Testis (tissue), 2 donors: ENCODE data around the gene MMP1.

Source experiments
- POLR2A ChIP-seq: fragments of 450-650 bp; IDR thresholded peaks from one replicate; pipeline ENCODE4 v1.6.1; 2017; ENCODE audit warnings: antibody characterized with exemption, mild to moderate bottlenecking, moderate library complexity
- TF ChIP-seq, protein P1 (sequence below), 3 experiments: fragments of 450-650 bp in 2 of 3; fragments of 200-600 bp in 1 of 3; sonication (generic) in 1 of 3; IDR thresholded peaks; one replicate each; pipeline ENCODE4 v1.5.1; 2016 to 2019; ENCODE audit warnings: antibody characterized with exemption in 3 of 3, mild to moderate bottlenecking in 2 of 3, moderate library complexity in 1 of 3

DNA sequence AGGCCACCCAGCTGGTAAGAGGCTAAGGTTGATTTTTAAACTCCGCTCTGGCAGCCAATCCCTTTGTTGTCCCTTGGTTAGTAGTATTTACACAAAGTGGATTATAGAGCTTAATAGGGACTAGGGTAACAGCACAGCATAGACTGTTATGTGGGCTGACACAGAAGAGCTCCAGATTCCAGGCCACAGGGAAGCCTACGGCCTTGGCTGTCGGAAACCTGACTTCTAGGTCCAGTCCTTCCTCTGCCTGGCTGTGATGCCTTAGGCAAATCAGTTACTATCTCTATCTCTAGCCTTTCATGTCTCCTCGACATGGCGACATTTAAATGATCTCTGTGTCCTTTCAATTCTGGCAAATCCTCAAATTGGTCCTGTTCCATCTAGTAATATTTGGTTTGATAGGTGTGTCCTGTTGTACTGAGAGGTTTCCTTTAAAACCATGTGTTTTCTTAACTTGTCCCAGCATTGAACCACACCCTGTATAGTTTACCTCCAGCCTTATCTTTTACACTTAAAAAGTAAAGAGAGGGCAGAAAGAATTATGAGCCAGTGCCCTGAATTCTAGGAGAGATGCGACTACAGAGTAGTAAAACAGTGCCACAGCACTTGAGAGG is 4.2 kb downstream of the MMP1 start:
- TF ChIP-seq, protein P1, sequence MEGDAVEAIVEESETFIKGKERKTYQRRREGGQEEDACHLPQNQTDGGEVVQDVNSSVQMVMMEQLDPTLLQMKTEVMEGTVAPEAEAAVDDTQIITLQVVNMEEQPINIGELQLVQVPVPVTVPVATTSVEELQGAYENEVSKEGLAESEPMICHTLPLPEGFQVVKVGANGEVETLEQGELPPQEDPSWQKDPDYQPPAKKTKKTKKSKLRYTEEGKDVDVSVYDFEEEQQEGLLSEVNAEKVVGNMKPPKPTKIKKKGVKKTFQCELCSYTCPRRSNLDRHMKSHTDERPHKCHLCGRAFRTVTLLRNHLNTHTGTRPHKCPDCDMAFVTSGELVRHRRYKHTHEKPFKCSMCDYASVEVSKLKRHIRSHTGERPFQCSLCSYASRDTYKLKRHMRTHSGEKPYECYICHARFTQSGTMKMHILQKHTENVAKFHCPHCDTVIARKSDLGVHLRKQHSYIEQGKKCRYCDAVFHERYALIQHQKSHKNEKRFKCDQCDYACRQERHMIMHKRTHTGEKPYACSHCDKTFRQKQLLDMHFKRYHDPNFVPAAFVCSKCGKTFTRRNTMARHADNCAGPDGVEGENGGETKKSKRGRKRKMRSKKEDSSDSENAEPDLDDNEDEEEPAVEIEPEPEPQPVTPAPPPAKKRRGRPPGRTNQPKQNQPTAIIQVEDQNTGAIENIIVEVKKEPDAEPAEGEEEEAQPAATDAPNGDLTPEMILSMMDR (IDR thresholded peaks at IDR 0.05): no peak
- no peak for TF ChIP-seq POLR2A
